NCI-H2196 treated with DMSO at 0.1 percent for 48 hours (cell line): Measurements from ENCODE around the gene TTL.
"Not testable (repeated sequence)": the region's sequence is repeated elsewhere in the genome, so short reads cannot be mapped to it uniquely, and the experiment has no call there.

Experiments
- DNase-seq: peaks from one replicate; lab custom pipeline; 2025; ENCODE audit not compliant: unreplicated experiment; lab: John Stamatoyannopoulos, UW

The TTL gene

DNA sequence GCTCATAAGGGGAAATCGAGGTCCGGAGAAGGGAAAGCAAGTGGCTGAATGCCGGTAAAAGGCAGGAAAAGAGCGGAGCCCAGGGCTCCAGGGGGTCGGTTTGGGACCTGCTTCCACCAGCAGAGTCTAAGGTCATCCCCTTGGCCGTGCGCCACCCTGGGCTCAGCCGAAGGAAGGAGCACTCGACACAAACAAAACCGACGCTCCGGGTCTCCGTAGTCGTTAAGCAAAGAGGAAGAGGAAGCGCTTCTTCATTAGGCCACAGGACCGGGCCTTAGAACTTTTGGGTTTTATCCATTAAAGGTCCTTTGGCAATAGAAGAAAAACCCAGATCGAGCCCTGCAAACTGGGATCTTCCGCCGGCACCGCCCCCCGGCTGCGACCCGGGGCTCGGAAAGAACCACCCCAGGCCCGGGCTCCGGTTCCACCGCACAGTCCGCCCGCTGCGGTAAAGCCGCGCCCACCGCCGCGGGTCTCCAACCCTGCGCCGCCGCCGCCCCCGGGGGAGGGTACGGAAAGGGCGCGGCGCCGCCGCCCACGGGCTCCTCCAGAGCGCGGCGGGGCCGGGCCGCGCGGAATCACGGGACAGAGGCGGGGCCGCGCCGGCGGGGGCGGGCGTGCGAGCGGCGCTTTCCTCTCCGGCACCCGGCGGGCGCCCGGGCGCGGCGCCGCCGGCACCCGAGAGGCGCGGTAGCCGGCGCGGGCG lies at the start of gene TTL:
TTL (plus strand) TSS at position 629 of the 706 bp plus-strand sequence. CDS start 189 bp downstream, outside the sequence.
- DNase-seq: peak; percentile 49

DNA sequence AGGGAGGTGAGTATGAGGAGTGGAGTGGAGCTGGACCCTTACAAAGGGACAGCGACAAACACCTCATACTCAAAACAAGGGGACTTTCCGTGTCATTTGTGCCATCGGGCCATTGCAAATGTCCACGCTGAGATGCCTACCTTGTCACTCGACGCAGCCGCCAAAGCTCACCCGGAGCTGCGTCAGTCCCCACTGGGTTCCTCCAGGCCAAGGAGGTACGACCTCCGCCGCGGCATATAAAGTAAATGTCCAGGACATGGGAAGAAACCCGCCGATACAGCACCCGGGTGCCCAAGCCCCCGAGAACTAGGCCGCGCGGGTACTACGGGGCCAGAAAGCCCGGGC lies 49.6 kb upstream of the TTL start:
- not testable (repeated sequence) for DNase-seq

DNA sequence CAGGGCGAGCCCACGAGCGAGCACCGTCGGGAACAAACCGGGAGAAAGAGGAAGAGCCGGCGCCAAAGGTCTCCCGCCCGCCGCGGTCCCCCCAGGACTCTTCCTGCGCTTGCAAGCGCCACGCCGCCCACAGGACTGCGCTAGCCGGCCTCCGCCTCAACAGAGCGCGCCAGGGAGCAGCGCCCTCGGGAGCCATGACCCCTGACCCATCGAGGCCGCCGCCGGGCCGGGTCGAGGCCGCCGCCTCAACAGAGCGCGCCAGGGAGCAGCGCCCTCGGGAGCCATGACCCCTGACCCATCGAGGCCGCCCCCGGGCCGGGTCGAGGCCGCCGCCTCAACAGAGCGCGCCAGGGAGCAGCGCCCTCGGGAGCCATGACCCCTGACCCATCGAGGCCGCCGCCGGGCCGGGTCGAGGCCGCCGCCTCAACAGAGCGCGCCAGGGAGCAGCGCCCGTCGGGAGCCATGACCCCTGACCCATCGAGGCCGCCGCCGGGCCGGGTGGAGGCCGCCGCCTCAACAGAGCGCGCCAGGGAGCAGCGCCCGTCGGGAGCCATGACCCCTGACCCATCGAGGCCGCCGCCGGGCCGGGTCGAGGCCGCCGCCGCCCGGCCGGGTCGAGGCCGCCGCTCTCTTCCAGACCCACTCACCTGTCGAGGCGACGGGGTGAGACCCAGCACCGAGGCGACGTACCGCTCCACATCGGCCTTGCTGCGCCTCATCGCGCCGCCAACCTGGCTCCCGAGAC lies 49.0 kb upstream of the TTL start:
- DNase-seq: not testable (repeated sequence)

DNA sequence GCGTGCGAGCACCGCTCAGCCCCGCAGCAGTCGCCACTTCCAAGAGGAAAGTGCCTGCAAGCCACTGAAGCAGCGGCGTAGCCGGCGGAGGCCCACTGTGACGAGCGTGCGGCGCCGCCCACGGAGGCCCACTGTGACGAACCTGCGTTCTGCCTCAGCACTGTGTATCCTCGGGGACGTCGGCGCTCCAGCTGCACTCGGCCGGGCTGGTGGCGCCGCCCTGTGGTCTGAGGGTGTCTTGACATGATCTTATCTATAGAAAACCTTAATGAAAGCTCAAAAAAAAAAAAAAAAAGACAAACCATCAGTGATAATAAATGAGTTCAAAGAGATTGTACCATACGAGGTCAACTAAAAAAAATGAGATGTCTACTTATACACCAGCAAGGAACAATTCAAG lies 48.5 kb upstream of the TTL start, which contains the start of gene RGPD8:
RGPD8 (minus strand) TSS at position 166 of the 400 bp plus-strand sequence. CDS start 192 bp downstream, outside the sequence.
- not testable (repeated sequence) for DNase-seq

DNA sequence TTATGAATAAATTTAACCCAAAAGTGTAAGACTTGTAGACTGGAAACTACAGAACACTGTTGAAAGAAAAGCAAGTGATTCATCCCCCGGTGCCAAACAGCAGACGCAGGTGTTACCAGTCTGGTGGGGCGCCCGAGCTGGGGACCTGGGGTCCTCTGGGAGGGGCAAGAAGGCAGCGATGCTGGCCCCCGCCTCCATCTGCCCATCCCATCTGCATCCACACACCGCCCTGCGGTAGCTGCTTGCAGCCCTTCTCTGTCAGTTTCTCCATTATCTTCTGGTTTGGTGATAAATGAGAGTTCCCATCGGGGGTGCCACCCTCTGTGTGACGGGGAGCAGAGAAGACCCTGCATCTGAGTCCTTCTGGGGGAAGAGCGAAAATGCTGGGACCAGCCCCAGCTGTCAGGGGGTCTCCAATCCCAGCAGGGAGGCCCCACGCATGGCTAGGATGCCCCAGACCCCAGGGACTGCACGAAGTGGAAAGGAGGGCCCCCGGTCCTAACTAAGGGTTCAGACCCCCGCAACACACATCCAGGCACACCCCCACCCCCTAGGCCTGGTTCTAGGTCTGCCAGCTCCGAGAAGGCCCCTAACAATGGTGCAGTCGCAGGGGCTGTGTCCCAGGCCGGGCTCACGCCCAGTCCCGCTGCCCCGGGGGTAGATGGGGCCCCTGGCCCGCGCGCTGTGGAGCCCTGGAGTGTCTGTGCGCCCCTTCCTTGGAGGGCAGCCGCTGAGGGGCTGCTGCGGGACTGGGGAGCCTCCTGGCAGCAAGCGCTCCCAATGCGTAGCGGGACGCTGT lies 47.8 kb upstream of the TTL start:
- DNase-seq: no peak

DNA sequence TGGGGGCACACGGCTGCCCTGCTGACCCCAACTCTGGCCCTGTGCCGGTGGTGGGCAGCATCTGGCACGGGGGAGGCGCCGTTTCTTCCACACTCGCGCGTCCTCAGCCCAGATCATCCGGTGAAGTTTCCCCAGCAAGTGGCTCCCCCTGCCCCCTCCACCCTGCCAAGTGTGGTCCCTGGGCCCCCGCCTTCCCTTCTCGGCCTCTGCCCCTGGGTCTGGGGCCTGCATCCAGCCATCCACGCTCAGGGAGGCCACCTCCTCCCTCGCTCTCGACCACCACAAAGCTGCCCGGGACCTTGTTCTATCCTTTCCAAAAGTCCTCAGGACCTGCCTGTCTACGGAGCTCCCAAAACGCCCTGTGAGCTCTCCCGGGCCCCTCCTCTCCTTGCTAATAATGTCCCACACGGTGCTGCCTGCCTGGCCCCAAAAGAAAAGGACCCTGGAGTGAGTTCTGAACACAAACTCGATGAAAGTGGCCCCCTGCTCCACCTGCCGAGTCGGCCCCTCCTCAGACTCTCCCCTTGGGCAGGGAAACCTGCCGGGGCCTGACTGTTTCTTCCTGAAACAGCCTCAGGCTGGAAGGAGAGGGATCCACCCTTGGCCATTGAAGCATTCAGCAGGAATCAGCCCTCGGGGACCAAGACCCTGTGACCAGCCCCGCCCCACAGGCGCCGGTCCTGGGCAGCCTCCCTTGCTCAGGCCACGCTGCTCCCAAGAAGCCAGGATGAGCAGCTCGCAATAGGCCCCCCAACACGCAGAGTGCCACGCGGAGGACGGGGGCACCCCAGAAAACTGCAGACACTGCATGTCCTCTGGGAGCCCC lies 46.9 kb upstream of the TTL start:
- DNase-seq: not testable (repeated sequence)

DNA sequence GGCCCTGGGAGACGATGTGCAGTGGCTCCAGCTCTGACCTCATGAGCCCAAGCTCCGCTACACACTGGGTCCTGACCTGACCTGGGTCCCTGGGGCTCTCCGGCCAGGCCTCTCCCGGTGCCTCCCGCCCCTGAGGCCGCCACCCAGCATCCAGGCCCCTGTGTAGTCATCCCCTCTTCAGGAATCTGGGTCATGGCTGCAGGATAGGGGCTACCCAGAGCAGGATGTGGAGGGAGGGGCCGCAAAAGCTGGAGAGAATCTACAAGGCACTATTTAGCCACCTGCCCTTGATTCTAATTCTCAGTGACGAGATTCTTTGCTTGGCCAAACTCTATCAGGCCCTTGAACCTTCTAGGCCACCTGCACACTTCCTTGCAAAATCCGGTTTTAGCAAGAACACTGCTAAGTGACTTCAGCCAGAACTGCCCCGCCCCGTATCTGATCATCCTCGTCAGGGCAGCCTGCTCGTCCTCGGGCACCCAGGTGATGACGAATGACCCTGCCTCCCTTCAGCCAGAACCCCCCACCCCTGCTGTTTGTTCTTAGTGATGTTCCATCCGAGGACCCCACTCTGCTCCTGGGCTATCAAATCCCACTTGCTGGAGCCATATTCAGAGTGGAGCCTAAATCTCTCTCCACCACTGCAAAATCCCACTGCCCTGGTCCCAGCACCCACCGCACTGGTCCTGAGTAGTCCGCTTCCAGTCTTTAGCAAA lies 46.1 kb upstream of the TTL start:
- not testable (repeated sequence) for DNase-seq

DNA sequence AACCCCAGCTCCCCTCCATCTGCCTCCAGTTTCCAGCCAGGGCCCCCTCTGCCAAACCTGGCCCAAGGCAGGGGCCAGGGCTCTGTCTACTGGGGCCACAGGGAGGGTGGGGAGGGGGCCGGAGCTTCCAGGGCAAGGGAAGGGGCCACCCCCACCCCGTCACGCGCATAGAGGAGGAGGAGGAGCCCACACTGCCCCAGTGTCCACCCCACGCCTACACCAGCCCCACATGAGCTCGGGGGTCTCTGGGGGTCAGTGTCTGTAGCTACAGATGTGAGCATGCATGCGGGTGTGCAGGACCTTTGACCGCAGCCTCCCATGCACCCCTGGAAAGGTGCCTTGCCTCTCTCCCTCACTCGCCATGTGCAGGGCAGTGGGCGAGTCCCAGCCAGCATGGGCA lies 45.0 kb upstream of the TTL start:
- DNase-seq: not testable (repeated sequence)

DNA sequence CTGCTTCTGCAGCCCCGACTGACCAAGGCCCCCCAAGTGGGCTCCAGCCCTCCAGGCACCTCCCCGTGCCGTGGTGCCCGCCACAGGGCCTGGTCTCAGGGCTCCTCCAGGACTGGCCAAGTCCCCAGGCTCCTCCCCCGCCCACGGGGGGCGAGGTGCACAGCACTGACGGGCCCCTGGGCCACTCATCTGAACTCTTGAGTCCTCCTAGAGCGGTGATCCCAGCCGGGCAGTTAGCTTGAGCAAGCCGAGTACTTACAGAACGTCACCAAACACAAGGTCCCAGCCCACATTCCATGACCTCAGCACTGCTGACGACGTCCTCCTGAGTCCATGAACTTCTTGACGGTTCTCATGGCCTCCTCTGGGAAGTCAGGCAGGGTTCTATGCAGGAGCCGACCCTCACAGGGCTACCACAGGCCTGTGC lies 44.5 kb upstream of the TTL start:
- DNase-seq: not testable (repeated sequence)

DNA sequence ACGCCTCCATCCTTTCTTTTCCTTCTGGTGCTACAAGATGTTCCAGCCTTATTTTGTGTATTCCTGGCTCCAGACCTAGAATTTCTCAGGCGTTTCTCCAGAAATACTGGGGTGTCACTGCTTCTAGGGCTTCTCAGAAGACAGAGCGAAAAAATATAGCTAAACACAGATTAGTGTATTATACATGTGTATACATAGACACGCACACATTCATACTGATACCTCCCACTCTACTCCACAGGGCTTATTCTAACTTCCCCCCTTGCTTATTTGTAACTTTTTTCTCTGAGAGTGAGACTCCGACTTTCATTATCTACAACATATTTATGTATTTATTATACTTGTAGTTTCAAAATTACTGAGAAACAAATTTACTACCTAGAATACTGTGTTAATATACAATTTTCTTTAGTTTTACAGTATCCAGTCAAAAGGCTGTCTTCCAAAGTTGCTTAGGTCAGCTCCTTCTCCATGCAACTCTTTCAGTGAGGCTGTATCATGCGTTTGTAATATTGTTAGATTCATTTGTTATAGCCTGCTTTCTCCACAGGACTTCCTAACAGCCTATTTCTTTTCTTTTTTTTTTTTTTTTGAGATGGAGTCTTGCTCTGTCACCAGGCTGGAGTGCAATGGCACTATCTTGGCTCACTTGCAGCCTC lies 43.2 kb upstream of the TTL start:
- not testable (repeated sequence) for DNase-seq

DNA sequence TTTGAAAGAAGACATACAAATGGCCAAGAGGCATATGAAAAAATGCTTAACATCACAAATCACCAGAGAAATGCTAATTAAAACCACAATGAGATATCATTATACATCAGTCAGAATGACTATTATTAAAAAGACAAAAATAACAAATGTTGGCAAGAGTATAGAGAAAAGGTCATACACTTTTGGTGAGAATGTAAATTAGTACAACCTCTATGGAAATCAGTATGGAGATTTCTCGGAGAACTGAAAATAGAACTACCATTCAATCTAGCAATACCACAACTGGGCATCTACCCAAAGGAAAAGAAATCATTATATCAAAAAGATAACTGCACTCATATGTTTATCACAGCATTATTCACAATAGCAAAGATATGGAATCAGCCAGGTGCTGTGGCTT lies 37.7 kb upstream of the TTL start:
- not testable (repeated sequence) for DNase-seq

DNA sequence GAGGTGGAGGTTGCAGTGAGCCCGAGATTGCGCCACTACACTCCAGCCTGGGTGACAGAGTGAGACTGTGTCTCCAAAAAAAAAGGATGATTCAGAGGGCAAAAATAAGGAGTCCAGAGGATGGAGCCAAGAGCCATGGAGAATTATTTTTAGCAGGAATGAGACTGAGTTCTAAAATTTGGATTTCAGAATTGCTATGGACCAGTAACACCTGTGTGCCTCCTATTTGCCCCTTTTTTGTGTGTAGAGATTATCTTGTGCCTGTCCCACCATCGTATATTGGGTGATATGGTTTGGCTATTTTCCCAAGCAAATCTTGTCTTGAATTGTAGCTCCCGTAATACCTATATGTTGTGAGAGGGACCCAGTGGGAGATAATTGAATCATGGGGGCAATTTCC lies 32.1 kb upstream of the TTL start:
- no peak for DNase-seq

DNA sequence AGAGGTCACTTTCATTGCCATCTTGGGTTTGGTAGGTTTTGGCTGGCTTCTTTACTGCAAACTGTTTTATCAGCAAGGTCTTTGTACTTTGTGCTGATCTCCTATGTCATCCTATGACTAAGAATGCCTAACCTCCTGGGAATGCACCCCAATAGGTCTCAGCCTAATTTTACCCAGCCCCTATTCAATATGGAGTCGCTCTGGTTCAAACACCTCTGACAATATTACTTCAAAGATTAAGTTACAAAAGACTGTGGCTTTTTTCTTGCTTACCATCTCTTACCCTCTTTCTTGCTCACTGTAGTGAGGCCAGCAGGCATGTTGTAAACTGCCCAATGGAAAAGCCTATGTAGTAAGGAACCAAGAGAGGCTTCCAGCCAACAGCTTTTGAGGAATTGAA lies 30.6 kb upstream of the TTL start:
- no peak for DNase-seq

DNA sequence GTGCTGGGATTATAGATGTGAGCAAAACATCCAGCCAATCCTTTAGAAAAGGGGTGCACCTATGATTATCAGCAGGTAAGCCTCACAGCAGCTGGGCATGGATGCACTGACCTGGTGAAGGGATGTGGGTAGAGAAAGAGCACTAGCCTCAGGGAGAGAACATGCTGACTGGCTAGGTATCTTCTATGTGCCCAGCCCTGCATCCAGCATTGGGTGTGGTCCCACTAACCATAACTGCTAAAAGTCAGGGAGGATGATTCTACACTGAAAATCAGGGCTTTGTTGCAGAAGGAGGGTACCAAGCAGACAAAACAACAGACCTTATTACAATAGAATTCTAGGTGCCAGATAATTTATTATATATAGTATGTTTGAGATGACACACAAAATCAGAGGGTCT lies 27.4 kb upstream of the TTL start:
- no peak for DNase-seq

DNA sequence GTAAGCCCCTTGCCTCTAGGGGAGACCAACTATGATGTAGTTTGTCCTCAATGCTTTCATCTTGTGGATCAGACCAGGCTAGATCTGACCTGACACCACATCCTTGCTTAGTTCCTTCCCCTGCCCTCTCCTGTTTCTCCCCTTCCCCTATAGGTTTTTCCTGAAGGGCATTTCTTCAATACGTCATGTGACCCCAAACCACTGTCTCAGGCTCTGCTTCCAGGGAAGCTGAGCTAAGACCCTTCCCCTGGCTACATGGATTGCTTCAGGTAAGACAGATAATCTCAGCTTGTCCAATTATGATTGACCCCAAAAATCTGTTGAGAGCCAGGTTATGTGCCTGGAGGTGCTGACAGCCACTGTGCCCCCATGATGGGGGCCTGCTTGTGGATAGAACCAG lies 22.6 kb upstream of the TTL start:
- no peak for DNase-seq

DNA sequence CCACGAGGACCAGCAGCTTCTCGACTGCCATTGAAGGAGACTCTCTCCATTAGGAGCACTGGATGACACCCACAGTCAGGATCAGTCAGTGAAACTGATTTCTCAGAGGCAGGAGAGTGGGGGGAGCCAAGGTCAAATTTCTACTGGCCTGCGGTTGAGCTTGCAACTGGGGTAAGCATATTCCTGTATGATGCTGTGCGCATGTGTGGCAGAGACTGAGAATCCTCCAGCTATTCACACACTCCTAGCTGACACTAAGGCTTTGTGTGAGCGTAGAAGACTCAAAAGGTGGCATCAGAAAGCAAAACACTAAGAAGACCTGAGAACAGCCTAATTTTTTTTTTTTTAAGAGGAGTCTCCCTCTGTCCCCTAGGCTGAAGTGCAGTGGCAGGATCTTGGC lies 19.8 kb upstream of the TTL start:
- DNase-seq: no peak

DNA sequence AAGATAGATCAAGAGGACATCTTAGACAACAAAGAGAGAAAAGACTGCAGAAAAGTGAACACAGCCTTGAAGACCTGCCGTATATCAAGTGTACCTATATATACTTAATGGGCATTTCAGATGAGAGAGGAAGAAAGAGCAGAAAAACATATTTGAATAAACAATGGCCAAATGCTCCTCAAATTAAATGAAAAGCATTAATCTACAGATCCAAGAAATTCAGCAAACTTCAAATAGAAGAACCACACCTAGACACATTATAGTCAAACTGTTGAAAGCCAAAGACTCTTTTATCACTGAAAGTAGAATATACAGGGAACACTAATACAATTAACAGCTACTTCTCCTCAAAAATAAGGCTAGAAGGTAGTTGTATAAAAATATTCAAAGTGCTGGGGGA lies 18.7 kb upstream of the TTL start:
- no peak for DNase-seq

DNA sequence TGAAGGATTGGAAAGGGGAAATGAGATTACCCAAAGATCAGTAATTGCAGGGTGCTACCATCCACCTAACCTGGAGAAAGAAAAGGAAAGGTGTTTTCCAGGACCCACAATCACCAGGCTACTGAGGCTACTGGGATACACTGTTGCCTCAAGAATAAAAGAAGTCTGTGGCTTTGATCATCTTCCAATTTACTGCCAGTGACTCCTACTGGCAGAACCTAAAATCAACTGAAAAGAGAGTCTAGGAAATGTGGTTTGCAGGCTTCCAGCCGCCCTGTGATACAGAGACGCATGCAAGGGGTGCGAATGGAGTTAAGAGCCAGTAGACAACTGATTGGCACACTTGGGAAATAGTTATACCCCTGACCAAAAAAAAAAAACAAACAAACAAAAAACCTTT lies 16.6 kb upstream of the TTL start:
- DNase-seq: no peak

DNA sequence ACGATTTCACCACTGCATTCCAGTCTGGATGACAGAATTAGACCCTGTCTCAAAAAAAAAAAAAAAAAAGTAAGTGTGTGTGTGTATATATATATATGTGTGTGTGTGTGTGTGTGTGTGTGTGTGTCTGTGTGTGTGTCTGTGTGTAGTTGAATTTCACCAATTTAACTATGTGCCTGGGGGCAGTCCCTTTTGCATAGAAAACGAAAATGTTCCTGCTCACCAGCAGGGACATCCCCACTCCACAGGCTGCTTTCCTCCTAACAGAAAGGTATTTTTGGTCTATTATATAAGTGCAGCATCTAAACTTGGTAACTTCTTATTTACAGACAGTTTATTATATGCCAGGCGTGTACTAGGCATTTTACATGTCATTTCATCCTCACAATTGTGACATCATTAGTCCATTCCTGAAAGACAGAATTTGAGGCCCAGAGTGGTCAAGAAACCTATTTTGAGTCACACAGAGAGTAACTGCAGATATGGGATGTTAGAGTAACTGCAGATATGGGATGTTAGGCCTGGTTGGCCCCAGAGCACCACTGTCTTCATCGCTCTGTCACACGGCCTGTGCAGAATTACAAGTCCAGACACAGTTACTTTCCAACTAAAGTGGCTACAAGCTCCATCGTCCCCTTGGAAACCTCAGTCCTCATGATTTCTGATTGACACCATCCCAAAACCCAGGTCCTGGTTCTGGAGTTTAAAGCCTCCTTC lies 9.3 kb upstream of the TTL start:
- DNase-seq: no peak
